HG03558 (cell line): Measurements from ENCODE around the gene RFC3.

Experiments used
- ATAC-seq: cut with Tn5 transposase; IDR thresholded peaks from one replicate; pipeline ENCODE4 v1.9.1; 2021; ENCODE audit warnings: moderate number of reproducible peaks; ENCODE audit not compliant: unreplicated experiment; ENCODE audit errors: extremely low read depth

Gene RFC3

DNA sequence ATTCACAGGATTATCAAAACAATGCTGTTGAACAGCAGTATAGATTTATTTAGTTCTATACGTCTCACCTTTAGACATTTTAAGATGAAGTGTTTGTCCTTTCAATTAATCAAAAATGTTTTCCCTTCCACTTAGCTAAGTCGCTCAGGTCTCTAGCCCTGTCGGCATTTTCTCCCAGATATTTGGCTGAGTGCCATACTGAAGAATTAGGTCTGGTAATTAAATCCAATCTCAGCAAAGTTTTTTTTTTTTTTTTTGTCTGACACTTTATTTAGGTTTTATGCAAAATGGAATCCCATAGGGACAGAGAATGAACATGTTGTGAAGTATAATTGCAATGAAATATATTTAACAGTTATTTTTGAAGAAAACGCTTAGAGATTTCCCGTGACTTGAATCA is 44.1 kb downstream of the RFC3 start:
- ATAC-seq, result no peak

DNA sequence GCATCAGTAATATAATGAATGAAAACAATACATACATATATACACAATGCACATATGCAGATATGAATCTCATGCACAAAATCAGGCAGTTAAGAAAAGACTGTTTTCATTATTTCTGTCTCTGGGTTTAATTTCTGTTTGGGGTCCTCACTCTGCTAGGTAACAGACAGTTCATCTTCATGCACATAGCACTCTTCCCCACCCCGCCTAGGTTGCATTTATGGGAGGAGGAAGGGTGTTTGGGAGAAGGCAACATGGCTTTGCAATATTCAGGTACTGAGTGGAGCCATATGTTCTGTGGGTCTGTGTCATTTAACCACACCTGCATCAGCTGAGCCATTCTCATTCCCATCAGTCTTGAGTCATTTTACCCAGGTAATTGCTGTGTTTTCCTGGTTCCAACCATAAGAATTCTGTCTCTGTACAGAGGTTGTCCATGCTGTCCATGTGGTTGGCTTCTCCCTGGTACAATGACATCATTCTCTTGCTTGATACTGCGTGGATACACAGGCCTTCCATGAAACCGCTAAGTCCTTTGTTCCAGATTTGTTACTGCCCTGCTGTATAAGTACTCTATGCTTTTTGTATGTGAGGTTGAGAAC is 45.3 kb downstream of the RFC3 start:
- ATAC-seq, result no peak

DNA sequence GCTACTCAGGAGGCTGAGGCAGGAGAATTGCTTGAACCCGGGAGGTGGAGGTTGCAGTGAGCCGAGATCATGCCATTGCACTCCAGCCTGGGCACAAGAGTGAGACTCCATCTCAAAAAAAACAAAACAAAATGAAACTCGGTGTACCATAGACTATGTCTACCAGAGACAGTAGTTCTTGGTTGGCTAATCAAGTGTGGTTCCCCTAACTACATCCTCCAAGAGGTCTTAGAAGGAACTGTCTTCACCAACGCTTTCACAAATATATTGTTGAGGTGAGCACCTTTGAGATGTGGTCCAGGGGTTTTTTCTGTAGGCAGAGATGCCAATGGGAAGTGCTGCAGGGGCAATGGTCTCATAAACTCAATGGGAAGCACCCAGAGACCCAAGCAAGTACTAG is 48.0 kb downstream of the RFC3 start:
- ATAC-seq, result no peak

DNA sequence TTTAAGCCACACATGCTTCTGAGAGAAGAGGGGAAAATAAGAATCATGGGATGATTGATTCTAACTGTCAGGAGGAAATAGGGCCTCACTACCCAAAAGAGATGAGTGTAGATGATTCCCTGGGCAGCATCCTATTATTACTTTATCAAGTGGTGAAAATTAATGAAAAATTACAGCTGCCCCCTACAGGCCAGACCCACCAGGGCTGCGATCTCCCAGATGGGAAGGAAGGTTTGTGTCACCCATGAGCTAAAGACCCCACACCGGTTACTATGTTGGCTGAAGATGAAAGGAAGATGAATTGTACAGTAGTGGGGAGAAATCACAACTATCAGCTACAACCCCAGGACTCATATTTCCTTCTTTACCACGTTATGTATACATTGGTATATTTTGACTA is 49.5 kb downstream of the RFC3 start:
- no peak for ATAC-seq

DNA sequence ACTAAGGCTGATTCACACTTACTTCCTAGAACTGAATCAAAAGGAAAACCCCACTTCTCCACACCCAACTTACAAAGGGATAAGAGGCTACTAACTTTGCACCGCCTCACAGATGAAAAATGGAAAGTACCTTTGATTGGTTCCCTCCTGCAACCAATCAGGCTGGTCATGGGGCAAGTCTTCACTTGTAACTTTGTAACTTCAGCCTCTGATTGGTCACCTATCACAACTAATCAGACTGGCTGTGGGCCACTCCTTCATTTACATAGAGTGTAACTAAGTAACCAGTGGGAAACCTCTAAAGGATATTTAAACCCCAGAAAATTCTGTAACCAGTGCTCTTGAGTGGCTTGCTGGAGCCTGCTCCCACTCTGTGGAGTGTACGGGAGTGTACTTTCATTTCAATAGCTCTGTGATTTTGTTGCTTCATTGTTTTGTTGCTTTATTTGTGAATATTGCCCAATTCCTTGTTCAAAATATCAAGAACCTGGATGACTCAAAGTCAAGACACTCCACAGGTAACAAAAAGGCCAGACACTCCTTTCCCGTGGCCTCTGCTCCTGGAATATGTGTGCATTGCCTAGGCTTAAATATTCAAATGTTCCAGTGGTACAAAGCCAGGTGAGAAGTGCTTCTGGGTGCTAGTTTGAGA is 50.5 kb downstream of the RFC3 start:
- ATAC-seq, result no peak

DNA sequence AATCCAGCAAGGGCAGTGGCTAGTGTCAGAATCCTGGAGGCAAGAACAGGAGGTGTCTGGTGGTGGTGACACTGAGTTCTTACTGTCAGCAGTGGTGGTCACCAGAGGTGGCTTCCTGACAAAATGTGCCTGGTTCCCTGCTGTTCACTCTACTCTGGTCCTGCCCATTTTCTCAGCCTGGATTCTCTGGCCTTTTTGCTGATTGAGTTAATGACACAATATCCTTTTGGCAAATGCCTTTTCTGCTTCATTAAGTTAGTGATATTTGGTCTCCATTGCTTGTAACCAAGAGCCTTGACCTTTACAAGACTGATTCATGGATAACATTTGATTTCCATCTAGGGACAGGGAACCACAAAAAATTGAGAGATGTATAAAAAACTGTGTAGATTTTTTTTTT is 51.1 kb downstream of the RFC3 start:
- ATAC-seq, result no peak

DNA sequence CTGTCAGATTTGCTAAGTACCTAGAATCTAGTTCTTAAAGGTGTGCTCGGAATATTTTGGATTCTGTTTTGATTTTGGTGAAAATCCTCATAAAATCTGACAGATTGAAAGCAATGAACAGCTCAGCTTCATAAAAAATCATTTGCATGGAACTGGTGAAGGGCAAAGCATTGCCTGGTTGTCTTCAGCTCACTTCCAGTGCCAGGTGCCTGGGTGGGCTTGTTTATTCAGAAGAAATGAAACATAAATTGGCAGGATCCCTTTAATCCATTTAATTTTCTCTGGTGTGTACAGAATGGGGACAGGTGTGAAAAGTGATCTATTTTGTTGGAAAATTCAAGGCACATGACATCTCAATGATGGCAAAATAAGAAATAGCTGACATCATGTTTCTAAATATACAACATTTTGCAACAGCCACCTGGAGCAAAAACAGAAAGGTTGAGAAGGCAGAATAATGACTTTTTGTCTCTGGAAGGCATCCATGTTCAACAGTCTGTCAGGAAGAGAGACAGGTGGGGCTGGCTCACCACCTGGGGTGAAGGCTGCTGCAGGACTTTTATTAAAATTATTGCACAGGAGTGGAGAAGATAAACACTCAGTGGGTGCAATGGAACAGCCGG is 52.2 kb downstream of the RFC3 start:
- no peak for ATAC-seq

DNA sequence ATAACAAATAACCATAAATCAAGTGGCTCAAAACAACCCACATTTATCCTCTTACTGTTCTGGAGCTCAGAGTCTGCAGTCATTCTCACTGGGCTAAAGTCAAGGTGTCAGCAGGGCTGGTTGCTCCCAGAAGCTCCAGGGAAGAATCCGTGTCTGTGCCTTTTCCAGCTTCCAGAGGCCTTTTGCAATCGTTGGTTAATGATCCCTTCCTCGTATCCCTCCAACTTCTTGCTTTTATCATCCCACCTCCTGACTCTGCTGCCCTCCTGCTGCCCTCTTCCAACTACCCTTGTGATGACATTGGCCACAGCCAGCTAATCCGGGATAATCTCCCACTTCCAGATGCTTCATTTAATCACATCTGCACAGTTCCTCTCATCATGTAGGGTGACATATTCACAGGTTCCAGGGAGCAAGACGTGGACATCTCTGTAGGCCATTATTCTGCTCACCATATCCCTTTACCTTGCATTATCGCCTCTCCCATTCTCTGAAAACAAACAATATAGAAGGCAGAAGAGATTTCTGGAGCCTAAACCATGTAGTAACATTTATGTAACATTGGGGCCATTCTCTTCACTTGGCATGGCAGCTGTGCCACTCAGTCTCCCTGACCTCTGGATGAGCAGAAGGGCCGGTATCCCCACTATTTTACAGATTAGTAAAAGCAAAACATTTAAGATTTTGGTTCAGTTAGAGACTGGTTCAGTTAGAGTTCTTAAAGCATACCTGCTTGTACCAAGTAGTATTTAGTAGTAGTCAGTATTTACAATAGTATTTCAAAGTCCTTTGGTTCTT is 53.5 kb downstream of the RFC3 start:
- no peak for ATAC-seq

DNA sequence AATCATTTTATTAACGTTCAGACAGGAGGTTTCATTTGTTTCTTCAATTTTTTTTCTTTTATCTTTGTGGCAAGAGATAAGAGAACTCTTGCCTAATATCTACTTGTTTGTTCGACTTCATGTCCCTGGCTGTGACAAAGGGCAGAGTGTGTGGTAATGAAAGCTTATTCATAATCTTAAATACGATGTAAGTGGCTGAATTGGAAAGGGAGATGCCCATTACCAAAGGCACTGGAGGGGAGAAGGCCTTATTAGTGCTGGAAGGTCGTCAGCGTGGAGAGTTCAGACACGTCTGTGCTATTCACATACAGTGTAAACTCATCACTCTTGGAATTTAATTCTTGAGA is 54.0 kb downstream of the RFC3 start:
- ATAC-seq, result no peak

DNA sequence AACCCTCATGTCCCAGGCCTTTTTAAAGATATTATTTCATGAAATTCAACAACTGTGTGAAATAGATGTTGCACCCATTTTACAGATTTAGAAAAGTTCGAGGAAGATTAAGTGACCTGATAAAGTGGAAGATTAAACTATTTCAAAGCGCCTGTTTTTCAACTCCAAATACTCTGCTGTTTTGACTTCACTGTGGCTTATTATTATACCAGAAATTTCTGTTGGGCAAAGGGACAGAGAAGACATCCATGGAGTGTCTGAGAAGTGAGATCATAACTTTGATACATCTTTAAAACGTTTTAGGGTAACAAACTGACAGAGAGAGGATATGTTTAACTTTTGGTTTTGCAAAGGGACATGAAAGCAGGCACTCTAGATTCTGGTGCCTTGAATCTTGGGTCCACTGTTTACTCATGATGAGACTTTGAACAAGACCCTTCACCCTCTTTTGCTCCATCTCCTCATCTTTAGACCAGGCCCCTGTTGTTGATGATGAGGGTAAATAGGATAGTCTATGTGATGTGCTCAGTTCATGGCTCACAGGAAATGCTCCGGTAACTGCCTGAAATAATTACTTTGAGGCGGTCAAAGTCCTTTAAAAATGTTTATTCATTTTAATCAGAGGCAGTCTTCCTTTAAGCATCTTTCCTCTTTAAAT is 55.4 kb downstream of the RFC3 start:
- no peak for ATAC-seq

DNA sequence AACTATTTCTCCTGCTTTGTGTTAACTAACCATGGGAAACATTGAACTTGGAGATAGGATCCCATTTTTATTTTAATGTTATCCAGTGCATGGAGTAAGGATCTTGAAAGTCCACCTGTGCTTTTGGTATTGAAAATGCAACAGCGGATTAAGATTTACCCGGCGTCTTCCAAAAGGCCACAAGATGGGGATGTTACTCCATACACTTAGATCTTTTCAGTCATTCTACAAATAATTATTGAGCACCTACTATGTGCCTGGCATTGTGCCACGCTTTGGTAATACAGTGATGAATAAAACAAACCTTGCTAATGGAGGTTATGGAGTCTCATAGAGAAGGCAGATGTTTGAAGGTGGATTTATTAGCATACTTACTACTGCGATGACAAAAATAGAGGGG is 56.9 kb downstream of the RFC3 start:
- no peak for ATAC-seq

DNA sequence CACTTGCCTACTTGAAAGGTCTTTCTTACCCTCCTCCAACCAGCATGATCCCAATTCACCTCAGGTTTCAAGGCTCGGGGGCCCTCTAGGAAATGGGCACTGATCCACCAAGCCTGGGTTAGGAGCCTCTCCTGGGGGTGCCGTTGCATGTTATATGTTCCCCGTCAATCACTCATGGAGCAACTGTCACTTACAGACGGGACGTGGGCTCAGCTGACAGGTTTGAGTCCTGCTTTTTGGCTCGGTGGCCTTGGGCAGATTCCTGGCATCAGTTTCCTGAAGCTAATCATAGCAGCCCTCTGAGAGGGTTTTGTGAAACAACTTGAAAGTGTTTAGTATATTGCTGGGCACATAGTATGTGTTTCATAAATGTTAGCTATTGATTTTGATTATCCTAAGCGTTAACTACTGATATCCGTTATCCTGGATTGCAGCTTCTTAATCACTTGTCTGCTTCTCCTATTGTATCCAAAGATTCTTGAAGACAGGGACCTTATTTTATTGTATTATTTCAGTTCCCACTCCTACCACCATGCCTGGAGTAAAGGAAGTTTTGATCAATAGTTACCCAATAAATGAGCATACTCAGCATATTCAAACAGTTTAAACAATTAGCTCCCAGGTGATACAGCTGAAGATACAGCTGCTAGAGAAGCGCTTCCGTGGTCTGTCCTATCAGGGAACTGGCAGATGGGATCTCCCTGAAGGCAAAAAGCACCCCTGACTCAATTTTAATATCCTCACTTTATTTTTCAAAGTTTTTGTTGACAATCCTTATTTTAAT is 57.9 kb downstream of the RFC3 start:
- ATAC-seq, result no peak

DNA sequence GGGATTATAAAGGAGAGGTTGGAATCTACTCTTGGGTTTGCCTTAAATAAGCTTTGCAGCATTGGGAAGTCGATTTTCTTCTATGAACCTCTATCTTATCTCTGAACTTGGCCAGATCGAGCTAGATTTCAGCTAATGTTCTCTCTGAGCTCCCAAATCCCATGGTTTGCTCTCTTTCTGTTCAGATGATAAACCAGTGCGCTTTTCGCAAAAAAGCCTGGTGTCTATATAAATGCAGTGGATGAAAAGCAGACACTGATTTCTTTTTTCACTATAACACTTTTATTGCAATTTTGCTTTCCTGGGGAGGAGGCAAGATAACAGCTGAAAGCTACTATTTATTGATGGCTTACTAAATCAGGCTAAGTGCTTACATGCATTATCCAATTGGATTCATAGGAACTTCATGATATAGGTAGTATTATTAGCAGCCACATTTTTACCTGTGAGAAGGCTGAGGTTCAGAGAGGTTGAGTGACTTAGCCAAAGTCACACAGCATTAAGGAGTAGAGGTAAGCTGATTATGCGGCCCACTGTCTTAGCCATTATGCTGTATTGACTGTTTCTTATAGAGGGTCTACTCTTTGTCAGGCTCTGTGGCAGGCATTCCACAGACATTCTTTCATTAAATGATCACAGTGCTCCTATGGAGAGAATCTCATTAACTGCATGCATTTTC is 58.9 kb downstream of the RFC3 start:
- ATAC-seq, result no peak

DNA sequence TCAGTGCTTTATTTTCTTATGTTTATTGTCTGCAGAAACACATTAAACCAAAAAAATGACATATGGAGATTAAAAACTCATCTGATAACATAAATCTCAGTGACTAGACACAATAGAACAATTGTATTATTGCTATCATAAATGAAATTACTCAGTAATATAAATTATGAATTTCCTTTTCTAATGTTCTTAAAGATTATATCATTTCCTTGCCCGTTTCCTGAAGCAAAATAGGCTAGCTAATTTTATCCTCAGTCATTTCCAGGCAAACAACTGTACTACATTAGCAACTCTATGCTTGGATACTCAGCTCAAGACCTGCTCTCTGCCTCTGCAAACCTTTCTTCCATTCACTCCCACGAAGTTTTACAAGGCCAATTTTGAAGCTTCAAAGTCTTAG is 61.2 kb downstream of the RFC3 start:
- no peak for ATAC-seq

DNA sequence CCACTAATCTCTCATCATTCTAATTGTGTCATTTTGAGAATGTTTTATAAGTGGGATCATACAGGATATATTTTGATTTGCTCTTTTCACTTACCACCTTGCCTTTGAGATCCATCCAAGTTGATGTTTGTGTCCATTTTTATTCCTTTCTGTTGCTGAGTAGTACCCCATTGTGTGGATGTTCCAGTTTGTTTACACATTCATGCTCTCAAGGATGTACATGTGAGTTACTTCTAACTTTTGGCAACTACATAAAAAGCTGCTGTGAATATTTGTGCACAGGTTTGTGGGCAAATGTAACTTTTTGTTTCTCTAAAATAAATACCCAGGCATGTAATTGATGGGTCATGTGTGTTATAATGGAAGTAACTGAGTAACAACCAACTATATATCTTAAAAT is 64.9 kb downstream of the RFC3 start:
- ATAC-seq, result no peak

DNA sequence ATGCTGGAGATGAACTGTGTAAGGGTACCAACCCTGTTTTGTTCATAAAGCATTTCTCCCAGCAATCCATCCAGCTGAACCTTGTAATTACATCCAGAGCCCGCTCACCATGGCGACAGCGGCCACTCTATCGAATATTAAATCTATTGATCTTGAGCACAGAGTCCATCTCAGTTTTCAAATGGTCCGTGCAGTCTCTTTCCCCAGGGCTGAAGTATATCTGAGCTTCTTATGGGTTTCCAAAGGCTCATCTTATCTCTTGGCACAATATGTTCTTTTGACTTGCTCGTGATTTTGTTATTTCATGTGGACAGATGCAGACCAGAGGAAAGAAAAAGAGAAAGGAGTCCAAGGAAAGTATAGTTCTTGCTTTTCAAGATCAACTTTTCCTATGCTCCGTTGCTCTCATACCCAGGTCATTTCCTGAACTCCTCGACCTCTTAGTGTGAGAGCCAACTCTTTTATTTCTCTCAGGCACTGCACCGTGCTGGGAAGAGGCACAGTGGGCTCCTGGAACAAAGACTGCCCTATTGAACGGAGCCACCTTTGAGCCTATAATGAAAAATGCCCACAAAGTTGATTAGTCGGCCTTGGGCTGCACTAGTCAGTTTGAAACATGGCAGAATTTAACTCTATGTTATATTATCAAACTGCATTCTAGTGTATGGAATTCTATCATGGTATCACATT is 66.7 kb downstream of the RFC3 start:
- ATAC-seq, result no peak
